ENCODE data around the gene STMN3.

DNA sequence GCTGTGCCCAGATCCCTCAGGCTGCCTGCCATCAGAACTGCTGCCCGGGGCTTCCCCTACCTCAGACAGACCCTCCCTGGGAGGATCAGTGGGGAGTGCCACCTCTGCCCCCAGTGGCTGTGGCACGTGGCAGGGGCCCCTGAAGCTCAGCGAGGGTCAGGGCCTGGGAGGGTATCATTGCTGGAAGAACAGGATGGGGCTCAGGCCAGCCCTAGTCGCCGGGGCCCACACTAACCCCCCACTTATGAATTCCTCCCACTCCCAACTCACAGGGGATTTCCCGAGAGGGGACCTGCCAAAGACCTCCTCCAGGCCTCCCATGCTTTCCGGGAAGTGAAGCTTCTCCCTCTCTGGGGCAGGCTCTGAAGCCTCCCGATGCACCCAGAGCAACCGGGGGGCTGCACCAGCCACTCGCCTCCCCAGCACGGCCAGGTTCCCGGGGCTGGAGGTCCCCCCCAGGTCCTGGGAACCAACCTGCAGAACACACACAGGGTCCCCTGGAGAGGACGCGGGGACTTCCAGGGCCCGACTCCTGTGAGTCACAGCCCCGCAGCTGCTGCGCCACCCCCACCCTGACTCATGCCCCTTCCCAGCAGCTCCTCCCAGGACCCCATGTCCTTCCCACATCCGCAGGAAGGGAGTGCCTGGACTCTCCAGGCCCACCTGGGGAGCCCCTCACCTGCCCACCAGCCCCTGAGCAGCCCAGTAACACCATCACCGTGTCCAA is 45.7 kb upstream of the STMN3 start:
- TF ChIP-seq, protein P1, sequence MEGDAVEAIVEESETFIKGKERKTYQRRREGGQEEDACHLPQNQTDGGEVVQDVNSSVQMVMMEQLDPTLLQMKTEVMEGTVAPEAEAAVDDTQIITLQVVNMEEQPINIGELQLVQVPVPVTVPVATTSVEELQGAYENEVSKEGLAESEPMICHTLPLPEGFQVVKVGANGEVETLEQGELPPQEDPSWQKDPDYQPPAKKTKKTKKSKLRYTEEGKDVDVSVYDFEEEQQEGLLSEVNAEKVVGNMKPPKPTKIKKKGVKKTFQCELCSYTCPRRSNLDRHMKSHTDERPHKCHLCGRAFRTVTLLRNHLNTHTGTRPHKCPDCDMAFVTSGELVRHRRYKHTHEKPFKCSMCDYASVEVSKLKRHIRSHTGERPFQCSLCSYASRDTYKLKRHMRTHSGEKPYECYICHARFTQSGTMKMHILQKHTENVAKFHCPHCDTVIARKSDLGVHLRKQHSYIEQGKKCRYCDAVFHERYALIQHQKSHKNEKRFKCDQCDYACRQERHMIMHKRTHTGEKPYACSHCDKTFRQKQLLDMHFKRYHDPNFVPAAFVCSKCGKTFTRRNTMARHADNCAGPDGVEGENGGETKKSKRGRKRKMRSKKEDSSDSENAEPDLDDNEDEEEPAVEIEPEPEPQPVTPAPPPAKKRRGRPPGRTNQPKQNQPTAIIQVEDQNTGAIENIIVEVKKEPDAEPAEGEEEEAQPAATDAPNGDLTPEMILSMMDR (IDR thresholded peaks at IDR 0.05), result no peak
- TF ChIP-seq POLR2AphosphoS5 (IDR thresholded peaks at IDR 0.05; ENCODE audit: insufficient read depth in 1 of 2, low read depth in 1 of 2) (peak in 1 of 2 donors; percentile 54), POLR2A (IDR thresholded peaks at IDR 0.05) (no peak)

All from vagina (tissue), 2 donors.